NOMO-1 treated with DMSO at 0.1 percent for 48 hours (cell line): ENCODE results near the gene RBL1.
"Not testable (repeated sequence)": the region's sequence is repeated elsewhere in the genome, so short reads cannot be mapped to it uniquely, and the experiment has no call there.

Experiments
- DNase-seq: peaks from one replicate; lab custom pipeline; 2025; ENCODE audit not compliant: unreplicated experiment; lab: John Stamatoyannopoulos, UW

The RBL1 gene

GRCh38 chr20:37075932-37076685 lies 19.7 kb downstream of the RBL1 start:
- no peak for DNase-seq

DNA sequence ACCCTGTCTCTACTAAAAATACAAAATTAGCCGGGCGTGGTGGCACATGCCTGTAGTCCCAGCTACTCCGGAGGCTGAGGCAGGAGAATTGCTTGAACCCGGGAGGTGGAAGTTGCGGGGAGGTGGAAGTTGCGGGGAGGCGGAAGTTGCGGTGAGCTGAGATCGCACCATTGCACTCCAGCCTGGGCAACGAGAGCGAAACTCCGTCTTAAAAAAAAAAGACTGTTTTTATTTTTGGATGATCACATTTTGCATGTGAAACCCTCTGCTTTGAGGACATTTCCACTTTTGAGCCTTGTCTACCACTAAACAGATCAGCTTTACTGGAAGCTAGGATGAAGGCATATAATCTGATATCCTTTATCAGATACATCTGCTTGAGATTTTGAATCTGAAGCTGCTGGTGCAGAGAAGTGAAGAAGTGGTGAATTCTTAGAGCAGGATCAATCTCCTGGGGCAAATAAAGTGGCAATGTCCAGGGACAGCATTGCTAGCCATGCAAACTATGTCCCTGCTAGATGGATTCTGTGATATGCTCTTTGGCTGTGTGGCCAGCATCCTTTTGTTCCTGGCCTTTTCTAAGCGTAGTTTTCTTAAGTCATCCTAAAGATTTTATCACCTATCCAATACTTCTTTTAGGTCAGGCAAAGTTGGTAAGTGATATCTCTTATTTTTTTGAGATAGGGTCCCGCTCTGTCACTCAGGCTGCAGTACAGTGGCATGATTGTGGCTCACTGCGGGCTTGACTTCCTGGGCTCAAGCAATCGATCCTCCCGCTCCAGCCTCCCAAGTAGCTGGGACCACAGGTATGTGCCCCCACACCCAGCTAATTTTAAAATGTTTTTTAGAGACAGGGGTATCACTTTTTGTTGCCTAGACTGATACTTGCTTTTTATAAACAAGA lies 23.3 kb downstream of the RBL1 start:
- DNase-seq, result no peak

GRCh38 chr20:37071481-37071911 lies 24.3 kb downstream of the RBL1 start:
- DNase-seq, result no peak

- DNase-seq, result not testable (repeated sequence)
Observed at GRCh38 chr20:37069563-37069962, 26.2 kb downstream of the RBL1 start.

GRCh38 chr20:37066168-37066567 lies 29.6 kb downstream of the RBL1 start:
- no peak for DNase-seq

GRCh38 chr20:37055276-37055675 lies 40.5 kb downstream of the RBL1 start:
- DNase-seq, result no peak

GRCh38 chr20:37053230-37053950 lies 42.4 kb downstream of the RBL1 start:
- DNase-seq, result no peak

DNA sequence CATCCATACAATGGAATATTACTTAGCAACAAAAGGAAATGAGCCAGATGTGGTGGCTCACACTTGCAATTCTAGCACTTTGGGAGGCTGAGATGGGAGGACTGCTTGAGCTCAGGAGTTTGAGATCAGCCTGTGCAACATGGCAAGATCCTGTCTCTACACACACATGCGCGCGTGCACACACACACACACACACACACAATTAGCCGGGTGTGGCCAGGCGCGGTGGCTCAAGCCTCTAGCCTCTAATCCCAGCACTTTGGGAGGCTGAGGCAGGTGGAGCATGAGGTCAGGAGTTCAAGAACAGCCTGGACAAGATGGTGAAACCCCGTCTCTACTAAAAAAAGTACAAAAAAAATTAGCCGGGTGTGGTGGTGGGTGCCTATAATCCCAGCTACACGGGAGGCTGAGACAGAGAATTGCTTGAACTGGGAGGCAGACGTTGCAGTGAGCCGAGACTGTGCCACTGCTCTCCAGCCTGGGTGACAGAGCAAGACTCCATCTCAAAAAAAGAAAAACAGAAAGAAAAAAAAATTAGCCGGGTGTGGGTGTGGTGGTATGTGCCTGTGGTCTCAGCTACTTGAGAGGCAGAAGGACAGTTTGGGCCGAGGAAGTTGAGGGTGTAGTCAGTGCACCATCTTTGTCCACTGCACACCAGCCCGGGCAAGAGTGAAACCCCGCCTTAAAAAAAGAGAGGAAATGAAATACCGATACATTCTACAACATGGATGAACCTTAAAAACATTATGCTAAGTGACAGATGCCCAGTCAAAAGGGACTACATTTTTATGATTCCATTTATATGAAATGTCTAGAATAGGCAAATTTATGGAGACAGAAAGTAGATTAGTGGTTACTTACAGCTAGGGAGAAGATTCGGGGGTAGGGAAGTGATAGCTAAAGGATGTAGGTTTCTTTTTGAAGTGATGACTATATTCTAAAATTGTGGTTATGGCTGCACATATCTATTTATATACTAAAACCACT lies 52.5 kb downstream of the RBL1 start:
- peak; percentile 54 for DNase-seq

DNA sequence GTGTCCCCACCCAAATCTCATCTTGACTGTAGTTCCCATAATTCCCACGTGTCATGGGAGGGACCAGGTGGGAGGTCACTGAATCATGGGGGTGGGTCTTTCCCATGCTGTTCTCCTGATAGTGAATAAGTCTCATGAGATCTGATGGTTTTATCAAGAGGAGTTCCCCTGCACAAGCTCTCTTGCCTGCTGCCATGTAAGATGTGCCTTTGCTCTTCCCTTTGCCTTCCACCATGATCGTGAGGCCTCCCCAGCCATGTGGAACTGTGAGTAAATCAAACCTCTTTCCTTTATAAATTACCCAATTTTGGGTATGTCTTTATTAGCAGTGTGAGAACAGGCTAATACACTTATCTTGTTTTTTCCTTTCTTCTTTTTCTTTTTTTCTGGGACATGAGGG lies 56.4 kb downstream of the RBL1 start:
- not testable (repeated sequence) for DNase-seq

DNA sequence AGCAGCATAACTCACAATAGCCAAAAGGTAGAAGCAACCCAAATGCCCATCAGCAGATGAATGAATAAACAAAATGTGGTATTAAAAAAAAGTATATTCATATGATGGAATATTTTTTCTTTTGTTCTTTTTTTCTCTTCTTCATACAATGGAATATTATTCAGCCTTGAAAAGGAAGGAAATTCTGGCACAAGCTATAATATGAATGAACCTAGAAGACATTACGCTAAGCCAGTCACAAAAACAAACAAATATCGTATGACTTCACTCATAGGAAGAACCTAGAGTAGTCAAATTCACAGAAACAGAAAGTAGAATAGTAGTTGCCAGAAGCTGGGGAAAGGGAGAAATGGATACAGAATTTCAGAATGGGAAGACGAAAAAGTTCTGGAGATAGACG lies 63.7 kb downstream of the RBL1 start:
- DNase-seq, result no peak

- DNase-seq, result no peak
Observed at GRCh38 chr20:37020636-37021035, 75.2 kb downstream of the RBL1 start.

DNA sequence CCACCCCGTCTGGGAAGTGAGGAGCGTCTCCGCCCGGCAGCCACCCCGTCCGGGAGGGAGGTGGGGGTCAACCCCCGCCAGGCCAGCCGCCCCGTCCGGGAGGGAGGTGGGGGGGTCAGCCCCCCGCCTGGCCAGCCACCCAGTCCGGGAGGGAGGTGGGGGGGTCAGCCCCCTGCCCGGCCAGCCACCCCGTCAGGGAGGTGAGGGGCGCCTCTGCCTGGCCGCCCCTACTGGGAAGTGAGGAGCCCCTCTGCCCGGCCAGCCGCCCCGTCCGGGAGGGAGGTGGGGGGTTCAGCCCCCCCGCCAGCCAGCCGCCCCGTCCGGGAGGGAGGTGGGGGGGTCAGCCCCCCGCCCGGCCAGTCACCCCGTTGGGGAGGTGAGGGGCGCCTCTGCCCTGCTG lies 83.2 kb downstream of the RBL1 start:
- DNase-seq, result not testable (repeated sequence)

- not testable (repeated sequence) for DNase-seq
Observed at GRCh38 chr20:37011858-37012257, 83.9 kb downstream of the RBL1 start.

GRCh38 chr20:37011147-37011546 lies 84.7 kb downstream of the RBL1 start:
- no peak for DNase-seq

DNA sequence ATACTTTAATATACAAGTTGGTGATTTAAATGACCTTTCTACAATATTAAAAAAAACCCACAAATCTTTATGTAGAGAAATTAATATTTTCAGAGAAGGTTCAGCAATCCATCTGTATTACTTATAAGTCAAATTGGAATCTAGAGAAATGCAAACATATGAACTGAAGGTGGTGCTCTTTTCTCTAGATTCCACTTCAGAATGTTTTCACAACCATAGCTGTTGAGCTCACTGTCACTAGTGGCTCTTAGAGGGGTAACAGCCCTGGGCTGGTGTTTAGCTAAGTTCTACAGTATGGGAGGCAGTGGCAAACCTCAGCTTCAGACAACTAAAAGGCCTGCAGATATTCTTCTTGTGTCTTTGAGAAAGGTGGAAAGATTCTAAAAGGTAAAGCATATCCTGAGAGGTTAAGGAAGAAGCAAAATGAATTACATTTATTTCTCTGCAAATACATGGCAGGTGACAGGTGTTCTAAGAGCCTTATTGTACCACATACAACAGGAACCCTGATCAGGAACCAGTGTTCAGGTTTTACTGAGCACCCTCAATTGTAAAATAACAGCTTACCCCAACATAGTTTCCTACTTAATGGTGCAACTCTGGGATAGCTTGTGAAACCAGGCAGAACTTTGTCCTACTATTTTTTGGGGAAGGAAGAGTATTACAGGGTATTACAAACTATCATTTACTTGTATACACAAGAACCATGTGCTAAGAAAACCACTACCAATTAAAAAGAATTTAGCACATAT lies 87.7 kb downstream of the RBL1 start:
- DNase-seq, result peak; percentile 81

DNA sequence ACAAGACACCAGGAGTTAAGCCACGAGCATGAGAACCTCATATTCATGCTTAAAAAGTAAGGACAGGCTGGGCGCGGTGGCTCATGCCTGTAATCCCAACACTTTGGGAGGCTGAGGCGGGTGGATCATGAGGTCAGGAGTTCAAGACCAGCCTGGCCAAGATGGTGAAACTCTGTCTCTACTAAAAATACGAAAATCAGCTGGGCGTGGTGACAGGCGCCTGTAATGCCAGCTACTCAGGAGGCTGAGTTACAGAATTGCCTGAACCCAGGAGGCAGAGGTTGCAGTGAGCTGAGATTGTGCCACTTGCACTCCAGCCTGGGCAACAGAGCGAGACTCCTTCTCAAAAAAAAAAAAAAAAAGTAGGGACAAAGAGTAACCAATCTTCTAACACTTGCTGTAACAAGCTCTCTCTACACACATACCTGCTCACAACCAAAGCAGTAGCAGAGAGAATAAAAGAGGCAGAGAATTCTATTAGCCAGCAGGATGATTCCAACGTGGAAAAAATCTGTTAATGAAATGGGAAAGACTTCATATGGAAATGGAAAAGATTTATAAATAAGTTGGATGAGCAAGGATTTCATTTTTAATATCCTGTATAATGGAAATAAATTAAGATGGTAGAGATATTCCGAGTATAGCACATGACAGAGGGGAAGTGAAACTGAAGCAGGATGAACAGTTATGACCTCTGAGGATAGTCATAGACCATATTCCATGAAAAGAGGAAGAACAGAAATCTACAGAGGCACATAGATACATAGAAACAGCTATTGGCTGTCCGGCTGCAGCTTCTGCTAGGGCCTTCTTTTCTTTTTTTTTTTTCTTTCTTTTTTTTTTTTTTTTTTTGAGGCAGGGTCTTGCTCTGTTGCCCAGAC lies 90.5 kb downstream of the RBL1 start:
- peak; percentile 98 for DNase-seq

DNA sequence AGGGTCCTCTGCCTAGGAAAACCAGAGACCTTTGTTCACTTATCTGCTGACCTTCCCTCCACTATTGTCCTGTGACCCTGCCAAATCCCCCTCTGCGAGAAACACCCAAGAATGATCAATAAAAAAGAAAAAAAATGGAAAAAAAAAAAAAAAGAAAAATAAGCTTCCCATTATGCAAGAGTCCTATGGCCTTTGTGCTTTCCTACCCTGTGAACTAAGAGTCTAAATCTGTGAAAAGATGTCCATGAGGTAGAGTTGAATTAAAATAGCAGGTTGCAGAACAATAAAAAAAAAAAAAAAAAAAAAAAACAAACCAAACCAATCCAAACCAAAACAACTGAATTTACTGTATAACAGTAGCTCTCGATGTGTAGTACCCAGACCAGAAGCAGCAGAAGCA lies 94.2 kb downstream of the RBL1 start:
- not testable (repeated sequence) for DNase-seq

- DNase-seq, result not testable (repeated sequence)
Observed at GRCh38 chr20:37000171-37000570, 95.6 kb downstream of the RBL1 start.

DNA sequence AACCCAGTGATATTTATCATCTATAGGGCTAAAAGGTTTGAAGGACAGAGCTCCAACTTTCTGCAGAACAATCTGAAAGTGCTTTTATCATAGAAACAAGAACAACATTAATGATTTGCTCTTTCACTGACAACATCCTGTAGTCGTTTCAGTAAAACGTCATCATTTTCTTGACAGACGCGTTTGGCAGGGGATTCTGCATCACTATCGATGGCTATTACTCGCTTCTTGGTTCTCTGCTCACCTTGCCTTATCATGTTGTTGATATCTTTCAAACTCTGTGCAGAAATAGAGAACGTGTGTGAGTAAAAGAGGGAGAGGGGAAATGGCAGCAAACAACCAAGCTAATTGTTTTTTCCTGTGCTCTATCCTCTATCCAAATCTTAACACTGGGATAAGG lies 97.1 kb downstream of the RBL1 start:
- no peak for DNase-seq
